WERI-Rb-1 (cell line): Measurements from ENCODE around the gene GIMAP8.
"Not testable (repeated sequence)": the region's sequence is repeated elsewhere in the genome, so short reads cannot be mapped to it uniquely, and the experiment has no call there.

Experiments
- DNase-seq: peaks from one replicate; pipeline ENCODE4 v3.0.0-alpha.2; 2020
- H3K27ac ChIP-seq: fragments of 250-450 bp; sonication (Bioruptor Pico); 2 replicates; pipeline ENCODE4 v1.5.1; 2020; ENCODE audit warnings: mild to moderate bottlenecking, moderate library complexity
- H3K27me3 ChIP-seq: fragments of 250-450 bp; sonication (Bioruptor Pico); 2 replicates; pipeline ENCODE4 v1.5.1; 2021; ENCODE audit warnings: mild to moderate bottlenecking, low read depth, moderate library complexity; ENCODE audit not compliant: insufficient read depth, severe bottlenecking
- H3K36me3 ChIP-seq: fragments of 250-450 bp; sonication (Bioruptor Pico); 2 replicates; pipeline ENCODE4 v1.5.1; 2020; ENCODE audit warnings: mild to moderate bottlenecking, moderate library complexity
- H3K4me3 ChIP-seq: 2 replicates; pipeline ENCODE4 v1.5.1; 2011; ENCODE audit warnings: low read depth, mild to moderate bottlenecking, control low read depth, low read length
- H3K9me3 ChIP-seq: fragments of 250-450 bp; sonication (Bioruptor Pico); 2 replicates; pipeline ENCODE4 v1.5.1; 2021; ENCODE audit warnings: mild to moderate bottlenecking, moderate library complexity; ENCODE audit not compliant: severe bottlenecking
- CTCF ChIP-seq: IDR thresholded peaks from 2 replicates; pipeline ENCODE4 v1.5.1; 2011; ENCODE audit warnings: low read depth, mild to moderate bottlenecking, control low read depth, inconsistent platforms, low read length

GIMAP8 gene

GRCh38 chr7:150479023-150479716, 28.7 kb downstream of the GIMAP8 start:
- no peak for DNase-seq
- no peak for TF ChIP-seq CTCF
- no peaks in the 10 kb centered on the region for H3K9me3 ChIP-seq
- H3K27ac ChIP-seq: no peak overlapping the region
- H3K36me3 ChIP-seq: no peaks in the 10 kb centered on the region
- H3K4me3 ChIP-seq: no peak overlapping the region
- no peaks in the 10 kb centered on the region for H3K27me3 ChIP-seq

GRCh38 chr7:150481186-150481920, 30.9 kb downstream of the GIMAP8 start:
- Histone ChIP-seq H3K27ac (no peak overlapping the region), H3K4me3 (no peak overlapping the region), H3K36me3 (no peaks in the 10 kb centered on the region), H3K9me3 (no peaks in the 10 kb centered on the region), H3K27me3 (no peaks in the 10 kb centered on the region)
- DNase-seq: no peak
- TF ChIP-seq CTCF: no peak

GRCh38 chr7:150481922-150482321, 31.5 kb downstream of the GIMAP8 start:
- no peak for TF ChIP-seq CTCF
- no peaks in the 10 kb centered on the region for H3K27me3 ChIP-seq
- no peak overlapping the region for H3K4me3 ChIP-seq
- H3K36me3 ChIP-seq: no peaks in the 10 kb centered on the region
- no peak for DNase-seq
- no peaks in the 10 kb centered on the region for H3K9me3 ChIP-seq
- H3K27ac ChIP-seq: no peak overlapping the region

- DNase-seq, H3K27ac ChIP-seq, H3K27me3 ChIP-seq, H3K9me3 ChIP-seq, H3K4me3 ChIP-seq, H3K36me3 ChIP-seq: not testable (repeated sequence)
Measured at GRCh38 chr7:150483514-150483913, 33.1 kb downstream of the GIMAP8 start.

GRCh38 chr7:150484071-150484470, 33.6 kb downstream of the GIMAP8 start:
- not testable (repeated sequence) for DNase-seq, H3K27ac ChIP-seq, H3K9me3 ChIP-seq, H3K4me3 ChIP-seq, H3K36me3 ChIP-seq, H3K27me3 ChIP-seq

GRCh38 chr7:150487625-150488024, 37.2 kb downstream of the GIMAP8 start:
- Histone ChIP-seq H3K36me3 (no peaks in the 10 kb centered on the region), H3K4me3 (no peak overlapping the region), H3K9me3 (no peaks in the 10 kb centered on the region), H3K27me3 (no peaks in the 10 kb centered on the region), H3K27ac (no peak overlapping the region)
- TF ChIP-seq CTCF: no peak
- no peak for DNase-seq
